H1 (cell line): ENCODE results near the gene PIGV.

Experiments
- BRCA1 ChIP-seq: IDR thresholded peaks from 2 replicates; pipeline ENCODE4 v1.6.1; 2012; ENCODE audit warnings: low read depth, low read length, improper control_type of control experiment
- CBX8 ChIP-seq: fragments of 300-800, 300-1000 bp; sonication (generic); IDR thresholded peaks from 2 replicates; pipeline ENCODE4 v1.7.1; 2016; ENCODE audit warnings: low read depth, low read length, borderline replicate concordance
- CHD2 ChIP-seq: IDR thresholded peaks from 2 replicates; pipeline ENCODE4 v1.6.1; 2012; ENCODE audit warnings: low read length, improper control_type of control experiment
- CREB1 ChIP-seq: IDR thresholded peaks from 2 replicates; pipeline ENCODE4 v1.6.1; 2012; ENCODE audit warnings: inconsistent platforms
- CTCF ChIP-seq, 3 experiments: IDR thresholded peaks; 1 replicate in 2 of 3; 2 replicates in 1 of 3; pipeline versions ENCODE4 v1.5.1 to v1.6.1; 2011; ENCODE audit warnings: low read length in 3 of 3, mild to moderate bottlenecking in 3 of 3, inconsistent platforms in 2 of 3, low read depth in 1 of 3, moderate library complexity in 1 of 3; ENCODE audit not compliant: insufficient read depth in 1 of 3; ENCODE audit errors: control extremely low read depth in 1 of 3
- EP300 ChIP-seq, 2 experiments: IDR thresholded peaks; 1 replicate in 1 of 2; 2 replicates in 1 of 2; pipeline ENCODE4 v1.6.1; 2011 to 2012; ENCODE audit warnings: low read depth in 2 of 2, low read length in 2 of 2, mild to moderate bottlenecking in 2 of 2, borderline replicate concordance in 1 of 2, inconsistent platforms in 1 of 2, moderate library complexity in 1 of 2
- JUN ChIP-seq: IDR thresholded peaks from 2 replicates; pipeline ENCODE4 v1.6.1; 2011; ENCODE audit warnings: low read depth, mild to moderate bottlenecking, improper control_type of control experiment, low read length
- POLR2A ChIP-seq, 2 experiments: IDR thresholded peaks; 1 replicate in 1 of 2; 2 replicates in 1 of 2; pipeline ENCODE4 v1.6.1; 2011; ENCODE audit warnings: low read depth in 2 of 2, low read length in 2 of 2, mild to moderate bottlenecking in 2 of 2; ENCODE audit errors: control extremely low read depth in 1 of 2
- POLR2AphosphoS5 ChIP-seq: IDR thresholded peaks from 2 replicates; pipeline ENCODE4 v1.6.1; 2011; ENCODE audit warnings: low read depth, low read length
- RAD21 ChIP-seq, 2 experiments: IDR thresholded peaks in 1 of 2; conservative IDR thresholded peaks in 1 of 2; 2 replicates each; pipeline ENCODE4 v1.6.1; 2011; ENCODE audit warnings: low read depth in 2 of 2, low read length in 2 of 2, improper control_type of control experiment in 1 of 2, inconsistent platforms in 1 of 2, mild to moderate bottlenecking in 1 of 2, moderate library complexity in 1 of 2
- TAF1 ChIP-seq: IDR thresholded peaks from 2 replicates; pipeline ENCODE4 v1.6.1; 2011; ENCODE audit warnings: mild to moderate bottlenecking, low read depth, low read length
- USF2 ChIP-seq: IDR thresholded peaks from 2 replicates; pipeline ENCODE4 v1.6.1; 2011; ENCODE audit warnings: low read length, improper control_type of control experiment

- TF ChIP-seq POLR2A (IDR thresholded peaks at IDR 0.05; ENCODE audit: control extremely low read depth in 1 of 2, low read depth in 2 of 2, low read length in 2 of 2) (no peak), EP300 (IDR thresholded peaks at IDR 0.05; ENCODE audit: borderline replicate concordance in 1 of 2, low read depth in 2 of 2, low read length in 2 of 2) (no peak), CREB1 (no peak), POLR2AphosphoS5 (no peak), BRCA1 (no peak), TAF1 (no peak), CTCF (IDR thresholded peaks at IDR 0.05; ENCODE audit: control extremely low read depth in 1 of 3, insufficient read depth in 1 of 3, low read depth in 1 of 3, low read length in 3 of 3) (no peak), JUN (no peak), CBX8 (no peak), RAD21 (IDR thresholded peaks at IDR 0.05 in 1 of 2, conservative IDR thresholded peaks at IDR 0.05 in 1 of 2; ENCODE audit: low read depth in 2 of 2, low read length in 2 of 2) (no peak), CHD2 (no peak), USF2 (no peak)
These were observed 37.3 kb upstream of the PIGV start for GRCh38 chr1:26750428-26750827.
